IMR-90 (cell line): ENCODE measurements around the gene LHFPL6. TPM values are rescaled to one million over a fixed set of nuclear protein-coding genes. Genes with fewer than 3 reads are reported as not detected.

Experiments
- ATAC-seq: fragments of 200-7000 bp; cut with Tn5 transposase; 2 replicates; pipeline ENCODE4 v1.9.1; 2020; ENCODE audit warnings: low read depth, mild to moderate bottlenecking, moderate library complexity
- BruUV-seq: library from RNA; stranded (reverse); fragments of 400-500 nt; replicated peaks from 2 replicates; lab custom pipeline; 2021; lab: Mats Ljungman, UMichigan
- CTCF ChIA-PET: fragments of 300-600 bp; formaldehyde crosslinking; extraction: SDS; loops from one replicate; lab custom pipeline; 2021; ENCODE audit warnings: antibody characterized with exemption; lab: Yijun Ruan, JAX
- POLR2A ChIA-PET: fragments of 300-600 bp; sonication (Branson Sonifier 250); formaldehyde crosslinking; loops from one replicate; lab custom pipeline; 2022; ENCODE audit warnings: antibody characterized with exemption; ENCODE audit not compliant: unreplicated experiment; lab: Charles Lee
- DNase-seq: peaks from one replicate; pipeline ENCODE4 v3.0.0; 2013
- H2AFZ ChIP-seq: replicated peaks from 2 replicates; pipeline ENCODE3; 2013; ENCODE audit warnings: low read length, mild to moderate bottlenecking; ENCODE audit not compliant: poor library complexity
- H2AK5ac ChIP-seq: 2 replicates; pipeline ENCODE4 v1.6.1; 2013; ENCODE audit warnings: low read depth, low read length, inconsistent platforms
- H2AK9ac ChIP-seq: replicated peaks from 2 replicates; pipeline ENCODE3; 2013; ENCODE audit warnings: mild to moderate bottlenecking, low read depth, low read length, moderate library complexity; ENCODE audit not compliant: poor library complexity
- H2BK120ac ChIP-seq: 2 replicates; pipeline ENCODE4 v1.6.1; 2013; ENCODE audit warnings: low read depth, low read length, inconsistent platforms
- H2BK15ac ChIP-seq: 3 replicates; pipeline ENCODE4 v1.6.1; 2013; ENCODE audit warnings: low read depth, low read length, inconsistent platforms
- H2BK20ac ChIP-seq: 2 replicates; pipeline ENCODE4 v1.6.1; 2013; ENCODE audit warnings: low read depth, mild to moderate bottlenecking, inconsistent platforms, low read length, moderate library complexity
- H2BK5ac ChIP-seq: 2 replicates; pipeline ENCODE4 v1.6.1; 2013; ENCODE audit warnings: mild to moderate bottlenecking, low read depth, low read length, inconsistent platforms; ENCODE audit not compliant: poor library complexity, severe bottlenecking
- H3K14ac ChIP-seq: replicated peaks from 2 replicates; pipeline ENCODE4 v1.6.1; 2013; ENCODE audit warnings: low read depth, low read length, inconsistent platforms
- H3K18ac ChIP-seq: 2 replicates; pipeline ENCODE4 v1.6.1; 2013; ENCODE audit warnings: low read depth, low read length, control low read depth
- H3K23ac ChIP-seq: 2 replicates; pipeline ENCODE4 v1.6.1; 2013; ENCODE audit warnings: low read depth, low read length, inconsistent platforms
- H3K27ac ChIP-seq: 2 replicates; pipeline ENCODE4 v1.5.1; 2013; ENCODE audit warnings: mild to moderate bottlenecking, control low read depth, low read length; ENCODE audit not compliant: insufficient read depth
- H3K27me3 ChIP-seq: 2 replicates; pipeline ENCODE4 v1.6.1; 2013; ENCODE audit warnings: low read length; ENCODE audit not compliant: control insufficient read depth, insufficient read depth
- H3K36me3 ChIP-seq: 2 replicates; pipeline ENCODE4 v1.6.1; 2013; ENCODE audit warnings: low read length, mixed read lengths; ENCODE audit not compliant: control insufficient read depth, insufficient read depth
- H3K4ac ChIP-seq: 2 replicates; pipeline ENCODE4 v1.6.1; 2013; ENCODE audit warnings: low read depth, low read length, inconsistent platforms
- H3K4me1 ChIP-seq: 2 replicates; pipeline ENCODE4 v1.6.1; 2013; ENCODE audit warnings: low read length, mixed read lengths; ENCODE audit not compliant: control insufficient read depth, insufficient read depth
- H3K4me2 ChIP-seq: 2 replicates; pipeline ENCODE4 v1.6.1; 2013; ENCODE audit warnings: low read depth, mild to moderate bottlenecking, control low read depth, low read length, moderate library complexity
- H3K4me3 ChIP-seq: 2 replicates; pipeline ENCODE4 v1.5.1; 2013; ENCODE audit warnings: low read depth, mild to moderate bottlenecking, control low read depth, low read length, moderate library complexity; ENCODE audit not compliant: insufficient read depth
- H3K56ac ChIP-seq: 2 replicates; pipeline ENCODE4 v1.6.1; 2013; ENCODE audit warnings: low read length, inconsistent platforms; ENCODE audit not compliant: insufficient read depth; ENCODE audit errors: extremely low read depth
- H3K79me1 ChIP-seq, 2 experiments: 2 replicates each; pipeline ENCODE4 v1.6.1; 2013; ENCODE audit warnings: low read length in 2 of 2, inconsistent platforms in 1 of 2, low read depth in 1 of 2
- H3K9ac ChIP-seq: 2 replicates; pipeline ENCODE4 v1.6.1; 2013; ENCODE audit warnings: low read depth, low read length, control low read depth
- H3K9me1 ChIP-seq: 2 replicates; pipeline ENCODE4 v1.6.1; 2013; ENCODE audit warnings: low read length, inconsistent platforms; ENCODE audit not compliant: insufficient read depth
- H3K9me3 ChIP-seq: 2 replicates; pipeline ENCODE4 v1.6.1; 2013; ENCODE audit warnings: low read length; ENCODE audit not compliant: control insufficient read depth, insufficient read depth
- H4K20me1 ChIP-seq: 2 replicates; pipeline ENCODE4 v1.6.1; 2013; ENCODE audit warnings: low read length, inconsistent platforms; ENCODE audit not compliant: insufficient read depth
- H4K5ac ChIP-seq: 2 replicates; pipeline ENCODE4 v1.6.1; 2013; ENCODE audit warnings: mild to moderate bottlenecking, low read depth, low read length, control low read depth
- H4K8ac ChIP-seq, 2 experiments: 2 replicates each; pipeline ENCODE4 v1.6.1; 2013; ENCODE audit warnings: low read depth in 2 of 2, low read length in 2 of 2, control low read depth in 1 of 2, inconsistent platforms in 1 of 2
- H4K91ac ChIP-seq: 2 replicates; pipeline ENCODE4 v1.6.1; 2013; ENCODE audit warnings: low read depth, low read length, inconsistent platforms; ENCODE audit not compliant: insufficient read depth
- FOS ChIP-seq: fragments of 150-350 bp; IDR thresholded peaks from 2 replicates; pipeline ENCODE4 v1.6.1; 2016; ENCODE audit warnings: low read depth, low read length
- MAFK ChIP-seq: IDR thresholded peaks from 2 replicates; pipeline ENCODE4 v1.6.1; 2012; ENCODE audit warnings: low read depth, low read length, improper control_type of control experiment
- RCOR1 ChIP-seq: IDR thresholded peaks from 2 replicates; pipeline ENCODE4 v1.6.1; 2012; ENCODE audit warnings: mild to moderate bottlenecking, low read length, improper control_type of control experiment; ENCODE audit not compliant: insufficient replicate concordance
- WGBS, 2 experiments: methylation state at CpG; one replicate each; pipeline versions ENCODE4 v1.1.5 to v1.1.7; 2013; ENCODE audit warnings: missing lambda C conversion rate in 2 of 2; ENCODE audit not compliant: insufficient read length in 1 of 2; ENCODE audit errors: extremely low coverage in 2 of 2; 5-methylcytosine and 5-hydroxymethylcytosine counted together
- dilution Hi-C: fragments of 300-500 bp; cut with HindIII; formaldehyde crosslinking; loops from one replicate; pipeline ENCODE4 v1.14.3; 2018; ENCODE audit warnings: low sequenced_read_pairs; ENCODE audit not compliant: unreplicated experiment
- in situ Hi-C: fragments of 300-500 bp; cut with MboI; formaldehyde crosslinking; loops from 3 replicates; pipeline ENCODE4 v1.14.3; 2019; ENCODE audit warnings: low sequenced_read_pairs, inconsistent platforms, mixed read lengths
- intact Hi-C: fragments of 100-400 bp; cut with micrococcal nuclease; formaldehyde crosslinking; loops from 2 replicates; pipeline ENCODE4 v1.10.0; 2022
- polyA plus RNA-seq, 3 experiments: library from polyadenylated mRNA; depleted of rRNA; stranded (reverse); fragments of >200 nt; gene quantifications; 2 replicates each; pipeline ENCODE4 v1.2.3, GENCODE V29; 2012; ENCODE audit warnings: low replicate concordance in 1 of 3
- total RNA-seq: library from RNA; depleted of rRNA; stranded (reverse); fragments of >200 nt; gene quantifications from 2 replicates; pipeline ENCODE4 v1.2.3, GENCODE V29; 2012

Gene LHFPL6
- total and polyA plus RNA-seq, 2 of the 4 experiments (the other 2 are of a cell fraction) = 24.7 to 36.1 TPM

GRCh38 chr13:39590466-39591036 lies 12.4 kb downstream of the LHFPL6 start:
- H3K4me3 ChIP-seq = no peak overlapping the region
- DNase-seq (no peak), ATAC-seq (peak; percentile 61)
- H3K56ac ChIP-seq = no peak overlapping the region
- peaks cover 16 to 36% of the 10 kb centered on the region in 2 experiments for H3K79me1 ChIP-seq
- no peak overlapping the region for H3K23ac ChIP-seq
- intact Hi-C loops = no loop called here
- in situ Hi-C loops = no loop called here
- 0 out of 2 replicates have a peak, but pooled peaks cover 2% of the 10 kb centered on the region for H3K36me3 ChIP-seq
- no peak overlapping the region for H2AK9ac ChIP-seq
- H2BK20ac ChIP-seq = no peak overlapping the region
- TF ChIP-seq FOS = no peak
- TF ChIP-seq RCOR1 = no peak
- no peak for TF ChIP-seq MAFK
- ChIA-PET POLR2A (no interaction called here), CTCF (interaction anchor here (0.8 kb wide), 1 partner anchor 48 kb away, joined by 3 read pairs; no protein-coding TSS in a partner anchor)
- no peak overlapping the region for H2BK15ac ChIP-seq
- peaks cover 7% of the 10 kb centered on the region for H3K4me1 ChIP-seq
- H3K27me3 ChIP-seq = no peaks in the 10 kb centered on the region
- H4K5ac ChIP-seq = no peak overlapping the region
- no peak overlapping the region for H2BK5ac ChIP-seq
- H3K4ac ChIP-seq = 0 out of 2 replicates have a peak overlapping the region, but pooled peaks have one; percentile 6
- no peak overlapping the region; the same call in 1 of the 2 replicates for H2BK120ac ChIP-seq
- no peak overlapping the region for H4K8ac ChIP-seq
- H3K9ac ChIP-seq = no peak overlapping the region
- H3K18ac ChIP-seq = no peak overlapping the region; the same call in 1 of the 2 replicates
- no TSS peak for BruUV-seq
- peaks cover 11% of the 10 kb centered on the region for H3K9me1 ChIP-seq
- dilution Hi-C loops = no loop called here
- H2AFZ ChIP-seq = no peak overlapping the region
- H3K14ac ChIP-seq = no peak overlapping the region
- no peaks in the 10 kb centered on the region for H4K20me1 ChIP-seq
- H3K4me2 ChIP-seq = no peak overlapping the region
- no peak overlapping the region for H2AK5ac ChIP-seq
- H3K27ac ChIP-seq = no peak overlapping the region
- peak overlapping the region; percentile 27; the same call in 1 of the 2 replicates for H4K91ac ChIP-seq
- no peaks in the 10 kb centered on the region for H3K9me3 ChIP-seq
- WGBS, 2 experiments = no CpG with 5 or more reads among the region's 2 CpGs
